ENCODE results near the gene SLCO4A1. TPM values are rescaled to one million over a fixed set of nuclear protein-coding genes. Genes with fewer than 3 reads are reported as not detected.

The SLCO4A1 gene
- total RNA-seq, 1 donor from 2014 or later = 45.9 TPM

GRCh38 chr20:62635232-62635631 lies 7.1 kb upstream of the SLCO4A1 start:
- Histone ChIP-seq H3K27me3 (no peaks in the 10 kb centered on the region), H3K27ac (no peak overlapping the region), H3K4me3 (no peak overlapping the region), H3K4me1 (no peaks in the 10 kb centered on the region), H3K9me3 (no peaks in the 10 kb centered on the region), H3K36me3 (no peaks in the 10 kb centered on the region)
- intact Hi-C loops (cut with DNase I) = no loop called here
- DNase-seq (ENCODE audit: extremely low spot score in 2 of 2) = no peak
- TF ChIP-seq POLR2AphosphoS5 (IDR thresholded peaks at IDR 0.05; ENCODE audit: insufficient read depth in 1 of 2, low read depth in 1 of 2) (no peak), CTCF (IDR thresholded peaks at IDR 0.05) (no peak), POLR2A (IDR thresholded peaks at IDR 0.05) (no peak)

DNA sequence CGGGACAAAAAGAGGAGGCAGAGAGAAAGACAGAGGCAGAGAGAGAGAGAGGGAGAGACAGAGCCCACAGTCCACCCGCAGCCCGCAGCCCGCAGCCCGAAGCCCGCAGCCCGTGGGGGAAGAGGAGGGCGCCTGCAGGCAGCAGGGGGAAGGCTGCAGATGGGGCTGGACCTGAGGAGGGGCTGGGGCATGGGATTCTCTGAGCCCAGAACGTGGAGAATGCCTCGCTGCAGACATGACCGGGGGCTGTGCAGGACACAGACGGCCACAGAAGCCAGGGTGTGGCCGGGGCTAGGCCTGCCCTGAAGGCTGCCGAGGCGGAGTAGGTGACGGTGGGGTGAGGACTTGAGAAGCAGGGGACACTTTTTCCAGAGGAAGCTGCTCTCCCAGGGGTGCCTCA lies 6.5 kb upstream of the SLCO4A1 start:
- Histone ChIP-seq H3K36me3 (no peaks in the 10 kb centered on the region), H3K4me1 (no peaks in the 10 kb centered on the region), H3K9me3 (no peaks in the 10 kb centered on the region), H3K27me3 (no peaks in the 10 kb centered on the region), H3K27ac (no peak overlapping the region), H3K4me3 (no peak overlapping the region)
- TF ChIP-seq POLR2AphosphoS5 (IDR thresholded peaks at IDR 0.05; ENCODE audit: insufficient read depth in 1 of 2, low read depth in 1 of 2) (no peak), CTCF (IDR thresholded peaks at IDR 0.05) (no peak), POLR2A (IDR thresholded peaks at IDR 0.05) (no peak)
- intact Hi-C loops (cut with DNase I) = no loop called here
- DNase-seq (ENCODE audit: extremely low spot score in 2 of 2) = no peak

GRCh38 chr20:62636446-62636845 lies 5.9 kb upstream of the SLCO4A1 start:
- no peaks in the 10 kb centered on the region for H3K9me3 ChIP-seq
- H3K4me1 ChIP-seq = no peaks in the 10 kb centered on the region
- no peaks in the 10 kb centered on the region for H3K27me3 ChIP-seq
- no peak overlapping the region for H3K4me3 ChIP-seq
- no peaks in the 10 kb centered on the region for H3K36me3 ChIP-seq
- no peak for TF ChIP-seq CTCF (IDR thresholded peaks at IDR 0.05)
- TF ChIP-seq POLR2AphosphoS5 (IDR thresholded peaks at IDR 0.05; ENCODE audit: insufficient read depth in 1 of 2, low read depth in 1 of 2) = no peak
- no peak for TF ChIP-seq POLR2A (IDR thresholded peaks at IDR 0.05)
- H3K27ac ChIP-seq = no peak overlapping the region
- DNase-seq (ENCODE audit: extremely low spot score in 2 of 2) = no peak
- intact Hi-C loops (cut with DNase I) = no loop called here

GRCh38 chr20:62637110-62637509 lies 5.2 kb upstream of the SLCO4A1 start:
- H3K9me3 ChIP-seq = no peaks in the 10 kb centered on the region
- DNase-seq (ENCODE audit: extremely low spot score in 2 of 2) = no peak
- no peak for TF ChIP-seq POLR2A (IDR thresholded peaks at IDR 0.05)
- no peak for TF ChIP-seq POLR2AphosphoS5 (IDR thresholded peaks at IDR 0.05; ENCODE audit: insufficient read depth in 1 of 2, low read depth in 1 of 2)
- TF ChIP-seq CTCF (IDR thresholded peaks at IDR 0.05) = no peak
- intact Hi-C loops (cut with DNase I) = no loop called here
- H3K4me1 ChIP-seq = peaks cover 7% of the 10 kb centered on the region
- H3K36me3 ChIP-seq = no peaks in the 10 kb centered on the region
- H3K4me3 ChIP-seq = no peak overlapping the region
- H3K27ac ChIP-seq = no peak overlapping the region
- no peaks in the 10 kb centered on the region for H3K27me3 ChIP-seq

GRCh38 chr20:62637521-62638054 lies 4.7 kb upstream of the SLCO4A1 start:
- Histone ChIP-seq H3K4me1 (peaks cover 11% of the 10 kb centered on the region), H3K27ac (no peak overlapping the region), H3K9me3 (no peaks in the 10 kb centered on the region), H3K27me3 (no peaks in the 10 kb centered on the region), H3K4me3 (no peak overlapping the region), H3K36me3 (no peaks in the 10 kb centered on the region)
- no peak for DNase-seq (ENCODE audit: extremely low spot score in 2 of 2)
- TF ChIP-seq POLR2AphosphoS5 (IDR thresholded peaks at IDR 0.05; ENCODE audit: insufficient read depth in 1 of 2, low read depth in 1 of 2) (no peak), POLR2A (IDR thresholded peaks at IDR 0.05) (no peak), CTCF (IDR thresholded peaks at IDR 0.05) (no peak)
- intact Hi-C loops (cut with DNase I) = no loop called here

Measured in vagina (tissue), 2 donors.